ENCODE data around the gene VSTM4. TPM values are rescaled to one million over a fixed set of nuclear protein-coding genes. Genes with fewer than 3 reads are reported as not detected.

The VSTM4 gene
- total and polyA plus RNA-seq, 2 donors (not counting 1 experiment from before 2014, with no cell fraction given) = not detected

DNA sequence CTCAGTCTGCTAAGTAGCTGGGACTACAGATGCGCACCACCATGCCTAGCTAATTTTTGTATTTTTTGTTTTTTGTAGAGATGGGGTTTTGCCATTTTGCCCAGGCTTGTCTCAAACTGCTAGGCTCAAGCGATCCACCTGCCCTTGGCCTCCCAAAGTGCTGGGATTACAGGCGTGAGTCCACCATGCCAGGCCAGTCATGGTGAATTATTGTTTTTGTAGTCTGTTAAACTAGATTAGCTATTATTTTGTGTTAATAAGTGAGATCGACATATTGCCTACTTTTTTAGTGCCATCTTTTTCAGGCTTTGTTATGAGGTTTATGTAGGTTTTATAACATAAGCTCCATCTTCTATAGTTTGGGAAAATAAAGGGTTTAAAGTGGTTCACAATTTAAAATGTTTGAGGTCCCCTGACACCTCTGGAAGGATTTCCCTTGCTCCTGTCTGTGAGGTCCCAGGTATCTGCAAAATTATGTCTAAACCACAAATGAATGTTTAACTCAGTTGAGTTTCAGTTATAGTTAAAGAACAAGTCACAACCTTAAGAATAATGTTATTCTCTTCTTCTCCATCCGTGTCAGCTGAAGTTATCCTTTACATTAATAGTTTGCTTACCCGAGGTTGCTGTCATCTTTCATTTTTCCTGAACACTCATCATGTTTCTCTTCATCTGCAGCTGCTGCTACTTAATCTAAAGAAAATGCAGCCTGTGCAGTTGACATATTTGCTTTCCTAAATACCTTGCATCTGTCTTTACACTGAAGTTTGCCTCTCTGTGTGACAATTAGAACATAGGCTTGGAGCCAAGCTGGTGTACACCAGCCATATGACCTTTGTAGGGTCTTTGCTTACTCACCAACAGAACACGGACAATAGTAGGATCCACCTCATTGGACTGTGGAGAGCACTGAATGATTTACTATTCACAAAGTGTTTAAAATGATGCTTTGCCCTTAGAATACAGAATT is 8.9 kb upstream of the VSTM4 start:
- Mint-ChIP-seq H3K4me3 (no peak overlapping the region), H3K27ac (no peak overlapping the region), H3K9me3 (ENCODE audit: insufficient read depth) (no peaks in the 10 kb centered on the region), H3K4me1 (no peaks in the 10 kb centered on the region), H3K27me3 (peaks cover 15% of the 10 kb centered on the region)
- Histone ChIP-seq H3K79me2 (ENCODE audit: control insufficient read depth, insufficient read depth, low read length) (no peaks in the 10 kb centered on the region), H3K4me1 (ENCODE audit: control insufficient read depth in 2 of 2, insufficient read depth in 2 of 2, low read length in 2 of 2) (no peaks in the 10 kb centered on the region), H3K36me3 (replicated peaks in 1 of 2; ENCODE audit: control extremely low read depth in 1 of 2, control insufficient read depth in 1 of 2, extremely low read depth in 1 of 2, insufficient read depth in 2 of 2, low read length in 1 of 2) (no peaks in the 10 kb centered on the region), H3K27ac (ENCODE audit: low read length in 2 of 2) (no peak overlapping the region), H2AFZ (ENCODE audit: insufficient read depth, low read depth, low read length, poor library complexity, severe bottlenecking) (no peak overlapping the region), H4K20me1 (ENCODE audit: control insufficient read depth, insufficient read depth, low read length, poor library complexity, severe bottlenecking) (no peaks in the 10 kb centered on the region), H3K9me3 (ENCODE audit: control extremely low read depth in 1 of 3, control insufficient read depth in 2 of 3, insufficient read depth in 1 of 3, low read length in 2 of 3) (peaks cover 0 to 4% (median 0%) of the 10 kb centered on the region in 3 donors), H3K4me3 (ENCODE audit: control extremely low read depth in 1 of 5, extremely low read depth in 1 of 5, insufficient read depth in 1 of 5, low read depth in 2 of 5, low read length in 4 of 5) (no peak overlapping the region), H3K27me3 (replicated peaks in 1 of 4; ENCODE audit: control extremely low read depth in 1 of 4, control insufficient read depth in 3 of 4, insufficient read depth in 4 of 4, low read length in 3 of 4) (peaks cover 0 to 8% (median 0%) of the 10 kb centered on the region in 4 experiments), H3K4me2 (replicated peaks; ENCODE audit: low read depth, low read length, poor library complexity, severe bottlenecking) (no peak overlapping the region), H3K9ac (ENCODE audit: low read length) (no peak overlapping the region)
- CTCF ChIA-PET = no interaction called here
- no peak for DNase-seq
- TF ChIP-seq EZH2 (IDR thresholded peaks at IDR 0.05; ENCODE audit: borderline replicate concordance, insufficient read depth, low read depth, low read length, poor library complexity, severe bottlenecking) = no peak
- TF ChIP-seq, protein P1, sequence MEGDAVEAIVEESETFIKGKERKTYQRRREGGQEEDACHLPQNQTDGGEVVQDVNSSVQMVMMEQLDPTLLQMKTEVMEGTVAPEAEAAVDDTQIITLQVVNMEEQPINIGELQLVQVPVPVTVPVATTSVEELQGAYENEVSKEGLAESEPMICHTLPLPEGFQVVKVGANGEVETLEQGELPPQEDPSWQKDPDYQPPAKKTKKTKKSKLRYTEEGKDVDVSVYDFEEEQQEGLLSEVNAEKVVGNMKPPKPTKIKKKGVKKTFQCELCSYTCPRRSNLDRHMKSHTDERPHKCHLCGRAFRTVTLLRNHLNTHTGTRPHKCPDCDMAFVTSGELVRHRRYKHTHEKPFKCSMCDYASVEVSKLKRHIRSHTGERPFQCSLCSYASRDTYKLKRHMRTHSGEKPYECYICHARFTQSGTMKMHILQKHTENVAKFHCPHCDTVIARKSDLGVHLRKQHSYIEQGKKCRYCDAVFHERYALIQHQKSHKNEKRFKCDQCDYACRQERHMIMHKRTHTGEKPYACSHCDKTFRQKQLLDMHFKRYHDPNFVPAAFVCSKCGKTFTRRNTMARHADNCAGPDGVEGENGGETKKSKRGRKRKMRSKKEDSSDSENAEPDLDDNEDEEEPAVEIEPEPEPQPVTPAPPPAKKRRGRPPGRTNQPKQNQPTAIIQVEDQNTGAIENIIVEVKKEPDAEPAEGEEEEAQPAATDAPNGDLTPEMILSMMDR (IDR thresholded peaks at IDR 0.05) = no peak
- POLR2A ChIA-PET = no interaction called here
- WGBS (ENCODE audit: insufficient coverage) = 95% methylated on average over 4 of the region's 7 CpGs
- intact Hi-C loops (cut with micrococcal nuclease) = no loop called here
- ATAC-seq (ENCODE audit: low read depth) = no peak

DNA sequence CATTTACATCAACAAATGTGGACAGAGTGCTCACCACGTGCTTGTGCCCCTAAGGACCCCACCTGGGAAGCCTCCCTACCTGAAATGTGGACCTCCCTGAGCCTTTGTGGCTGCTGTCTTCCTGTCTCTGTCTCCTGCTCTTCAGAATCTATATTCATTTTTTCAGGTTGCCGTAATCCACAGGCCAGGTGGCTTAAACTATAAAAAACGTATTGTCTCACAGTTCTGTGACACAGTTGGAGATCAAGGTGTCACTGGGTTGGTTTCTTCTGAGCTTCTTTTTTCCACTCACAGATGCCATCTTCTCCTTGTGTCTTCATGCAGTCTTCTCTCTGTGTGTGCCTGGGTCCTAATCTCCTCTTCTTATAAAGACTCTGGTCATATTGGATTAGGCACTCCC is 5.6 kb upstream of the VSTM4 start:
- Histone ChIP-seq H3K9ac (ENCODE audit: low read length) (no peak overlapping the region), H3K4me1 (ENCODE audit: control insufficient read depth in 2 of 2, insufficient read depth in 2 of 2, low read length in 2 of 2) (no peaks in the 10 kb centered on the region), H3K36me3 (replicated peaks in 1 of 2; ENCODE audit: control extremely low read depth in 1 of 2, control insufficient read depth in 1 of 2, extremely low read depth in 1 of 2, insufficient read depth in 2 of 2, low read length in 1 of 2) (no peaks in the 10 kb centered on the region), H3K4me2 (replicated peaks; ENCODE audit: low read depth, low read length, poor library complexity, severe bottlenecking) (no peak overlapping the region), H3K27me3 (replicated peaks in 1 of 4; ENCODE audit: control extremely low read depth in 1 of 4, control insufficient read depth in 3 of 4, insufficient read depth in 4 of 4, low read length in 3 of 4) (peaks cover 0 to 12% (median 7%) of the 10 kb centered on the region in 4 experiments), H3K79me2 (ENCODE audit: control insufficient read depth, insufficient read depth, low read length) (no peaks in the 10 kb centered on the region), H3K4me3 (ENCODE audit: control extremely low read depth in 1 of 5, extremely low read depth in 1 of 5, insufficient read depth in 1 of 5, low read depth in 2 of 5, low read length in 4 of 5) (no peak overlapping the region), H4K20me1 (ENCODE audit: control insufficient read depth, insufficient read depth, low read length, poor library complexity, severe bottlenecking) (no peaks in the 10 kb centered on the region), H3K9me3 (ENCODE audit: control extremely low read depth in 1 of 3, control insufficient read depth in 2 of 3, insufficient read depth in 1 of 3, low read length in 2 of 3) (peaks cover 0 to 4% (median 0%) of the 10 kb centered on the region in 3 donors), H2AFZ (ENCODE audit: insufficient read depth, low read depth, low read length, poor library complexity, severe bottlenecking) (no peak overlapping the region), H3K27ac (ENCODE audit: low read length in 2 of 2) (no peak overlapping the region)
- intact Hi-C loops (cut with micrococcal nuclease) = no loop called here
- no peak for DNase-seq
- H3K27me3 Mint-ChIP-seq = peaks cover 12% of the 10 kb centered on the region
- H3K4me3 Mint-ChIP-seq = no peak overlapping the region
- ATAC-seq (ENCODE audit: low read depth) = no peak
- H3K9me3 Mint-ChIP-seq (ENCODE audit: insufficient read depth) = no peaks in the 10 kb centered on the region
- no peak overlapping the region for H3K27ac Mint-ChIP-seq
- 73% methylated on average over 1 of the region's 3 CpGs for WGBS (ENCODE audit: insufficient coverage)
- H3K4me1 Mint-ChIP-seq = no peaks in the 10 kb centered on the region
- CTCF ChIA-PET = no interaction called here
- TF ChIP-seq EZH2 (IDR thresholded peaks at IDR 0.05; ENCODE audit: borderline replicate concordance, insufficient read depth, low read depth, low read length, poor library complexity, severe bottlenecking) = no peak
- TF ChIP-seq, protein P1 (IDR thresholded peaks at IDR 0.05) = no peak
- POLR2A ChIA-PET = interaction anchor here (0.7 kb wide), 1 partner anchor 20 kb away, joined by 4 read pairs; no protein-coding TSS in a partner anchor

All from B cell (primary cell).